NCI-H446 (cell line): Measurements from ENCODE around the gene PIPOX.
A peak's percentile ranks its signal among the peaks of the same experiment; 100 is the strongest.

Experiments used
- DNase-seq, 2 experiments: peaks; one replicate each; lab custom pipeline; 2025; lab: John Stamatoyannopoulos, UW

PIPOX gene, protein sequence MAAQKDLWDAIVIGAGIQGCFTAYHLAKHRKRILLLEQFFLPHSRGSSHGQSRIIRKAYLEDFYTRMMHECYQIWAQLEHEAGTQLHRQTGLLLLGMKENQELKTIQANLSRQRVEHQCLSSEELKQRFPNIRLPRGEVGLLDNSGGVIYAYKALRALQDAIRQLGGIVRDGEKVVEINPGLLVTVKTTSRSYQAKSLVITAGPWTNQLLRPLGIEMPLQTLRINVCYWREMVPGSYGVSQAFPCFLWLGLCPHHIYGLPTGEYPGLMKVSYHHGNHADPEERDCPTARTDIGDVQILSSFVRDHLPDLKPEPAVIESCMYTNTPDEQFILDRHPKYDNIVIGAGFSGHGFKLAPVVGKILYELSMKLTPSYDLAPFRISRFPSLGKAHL

GRCh38 chr17:29042679-29043538 lies at the start of gene PIPOX:
Gene PIPOX, plus strand, starts transcription at chr17:29043141. Its CDS starts 85 bp downstream, at chr17:29043226.
- DNase-seq: peak in 1 of 2 experiments; percentile 66

DNA sequence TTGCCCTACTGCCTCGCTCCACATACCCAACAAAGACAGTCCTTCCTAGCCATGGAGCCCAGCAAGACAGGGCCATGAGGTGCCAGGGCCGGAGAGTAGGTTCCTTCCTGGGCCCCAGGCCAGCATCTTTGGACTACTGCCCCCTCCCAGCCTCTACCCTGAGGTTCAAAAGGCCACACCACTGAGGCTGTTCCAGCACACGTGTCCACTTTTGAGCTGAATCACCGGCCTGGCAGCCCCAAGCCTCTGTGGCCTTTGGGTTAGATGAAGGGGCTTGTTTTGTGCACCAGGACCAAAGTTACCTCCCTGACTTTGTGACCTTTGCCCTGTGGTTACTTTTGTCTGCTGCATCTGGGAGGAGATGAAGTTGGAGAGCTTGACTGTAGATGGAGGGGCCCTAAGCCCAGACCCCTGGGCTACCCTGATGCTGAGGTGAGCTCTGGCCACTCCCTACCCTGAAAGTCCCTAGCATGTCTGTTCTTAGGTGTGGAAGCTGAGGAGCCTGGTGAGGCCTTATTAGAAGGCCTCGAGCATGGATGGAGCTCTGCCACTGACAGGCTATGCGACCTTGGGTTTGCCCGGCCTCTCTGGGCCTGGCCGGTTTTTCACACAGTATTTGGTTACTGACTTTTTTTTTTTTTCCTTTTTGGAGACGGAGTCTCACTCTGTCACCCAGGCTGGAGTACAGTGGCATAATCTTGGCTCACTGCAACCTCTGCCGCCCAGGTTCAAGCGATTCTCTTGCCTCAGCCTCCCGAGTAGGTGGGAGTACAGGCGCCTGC lies 49.1 kb upstream of the PIPOX start:
- DNase-seq: no peak

GRCh38 chr17:28996554-28997096 lies 46.3 kb upstream of the PIPOX start:
- DNase-seq: no peak

- DNase-seq: peak in 1 of 2 experiments; percentile 73
Observed at GRCh38 chr17:28997806-28998205, 45.1 kb upstream of the PIPOX start.

DNA sequence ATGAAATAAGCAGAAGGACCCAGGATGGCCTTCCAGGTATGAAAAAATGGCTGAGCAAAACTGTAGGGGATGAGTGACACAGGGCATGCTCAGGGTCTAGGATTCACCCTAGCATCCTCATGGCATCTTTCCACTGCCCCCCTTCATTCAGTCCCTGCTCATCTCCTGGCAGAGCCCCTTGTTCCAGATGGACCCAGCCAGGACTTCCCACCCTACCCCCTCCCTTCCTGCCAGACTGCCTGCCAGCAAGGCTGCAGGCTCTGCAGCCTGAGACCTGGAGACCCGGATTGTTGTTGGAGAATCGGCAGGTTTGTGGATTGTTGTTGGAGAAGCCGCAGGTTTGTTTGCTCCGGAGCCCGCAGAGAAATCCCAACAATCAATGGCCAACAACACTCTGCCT lies 43.7 kb upstream of the PIPOX start:
- DNase-seq: peak in 1 of 2 experiments; percentile 56

DNA sequence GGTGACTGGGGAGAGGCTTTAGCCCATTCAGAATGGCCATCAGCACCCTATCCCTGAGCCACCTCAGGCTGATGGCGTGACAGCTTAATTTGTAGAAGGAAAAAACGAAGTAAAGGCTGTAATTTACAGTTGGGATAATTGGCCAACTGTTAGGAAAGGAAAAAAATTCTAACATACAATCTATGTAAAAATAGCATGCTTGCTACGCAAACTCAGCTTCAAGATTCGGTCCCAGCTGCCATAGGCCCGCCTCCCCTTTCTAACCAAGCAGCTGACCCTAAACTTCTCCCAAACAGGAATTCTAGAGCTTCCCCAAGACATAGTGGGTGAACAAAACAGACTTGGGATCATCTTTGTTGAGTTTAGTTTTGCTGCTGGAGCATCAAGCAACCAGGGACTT lies 42.0 kb upstream of the PIPOX start:
- no peak for DNase-seq

DNA sequence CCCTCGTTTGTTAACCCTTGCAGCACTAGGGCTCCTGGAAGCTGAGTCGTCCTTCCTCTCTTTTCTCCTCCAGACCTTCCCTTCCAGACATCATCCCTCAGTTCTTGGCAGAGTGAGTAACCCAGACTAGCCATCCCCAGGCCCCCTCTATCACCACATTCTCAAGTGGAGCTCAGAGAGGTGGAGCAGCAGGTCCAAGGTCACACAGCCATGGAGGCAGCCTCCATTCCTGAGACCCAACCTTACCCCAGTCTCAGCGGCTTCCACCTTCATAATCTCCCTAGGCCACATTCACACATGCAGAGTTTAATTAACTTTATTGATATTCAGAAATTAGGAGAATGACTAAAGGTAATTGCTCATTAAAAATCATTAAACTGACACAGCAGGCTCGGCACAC lies 40.1 kb upstream of the PIPOX start:
- DNase-seq: no peak

DNA sequence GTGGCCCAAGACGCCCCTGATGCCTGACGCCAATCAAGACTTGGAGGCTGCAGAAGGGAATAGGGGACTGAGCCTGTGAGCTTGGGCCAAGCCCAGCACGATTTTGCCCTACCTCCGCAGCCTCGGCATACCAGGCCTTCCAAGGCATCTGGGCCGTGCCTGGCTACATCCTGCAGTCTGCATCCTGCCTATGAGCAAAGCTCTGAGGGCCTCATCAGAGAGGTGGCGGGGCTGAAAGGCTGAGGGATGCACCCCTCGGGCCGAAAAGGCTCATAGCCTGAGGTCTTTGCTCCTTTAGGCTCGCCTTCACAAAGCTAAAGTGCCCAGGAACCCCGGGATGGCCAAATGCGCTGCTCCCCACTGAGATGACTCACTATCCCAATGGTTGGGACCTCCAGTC lies 39.7 kb upstream of the PIPOX start:
- DNase-seq: no peak

- no peak for DNase-seq
Observed at GRCh38 chr17:29004081-29004692, 38.8 kb upstream of the PIPOX start.

DNA sequence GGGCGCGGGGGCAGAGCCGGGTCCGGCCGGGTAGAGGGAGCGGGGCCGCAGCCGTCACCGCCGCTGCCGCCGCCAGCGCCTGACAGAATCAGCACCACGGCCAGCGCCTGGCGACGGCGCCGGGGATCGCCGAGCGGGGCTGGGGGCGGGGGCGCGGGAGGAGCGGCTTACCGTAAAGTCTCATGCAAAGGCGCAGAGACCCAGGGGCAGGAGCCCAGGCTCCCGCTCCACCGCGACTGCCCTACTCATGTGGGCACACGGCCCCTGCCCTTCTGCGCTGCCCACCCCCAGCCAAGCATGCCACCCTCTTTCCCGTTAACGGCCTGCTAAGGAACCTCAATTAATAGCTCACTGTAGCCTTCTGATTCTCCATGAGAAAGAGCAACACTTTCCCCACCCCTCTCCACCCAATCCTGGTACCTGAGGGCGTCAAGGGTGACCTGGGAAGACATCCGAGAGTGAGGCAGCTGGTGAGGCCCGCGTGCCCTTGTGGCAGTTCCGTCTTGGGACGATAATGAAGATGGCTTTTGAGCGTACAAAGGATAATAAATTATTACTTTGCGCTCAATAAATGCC lies 36.9 kb upstream of the PIPOX start, which contains the start of gene SEZ6:
Gene SEZ6, minus strand, starts transcription at position 98 of the 576 bp plus-strand sequence. CDS start 164 bp downstream, outside the sequence.
- DNase-seq: peak in 1 of 2 experiments; percentile 69

DNA sequence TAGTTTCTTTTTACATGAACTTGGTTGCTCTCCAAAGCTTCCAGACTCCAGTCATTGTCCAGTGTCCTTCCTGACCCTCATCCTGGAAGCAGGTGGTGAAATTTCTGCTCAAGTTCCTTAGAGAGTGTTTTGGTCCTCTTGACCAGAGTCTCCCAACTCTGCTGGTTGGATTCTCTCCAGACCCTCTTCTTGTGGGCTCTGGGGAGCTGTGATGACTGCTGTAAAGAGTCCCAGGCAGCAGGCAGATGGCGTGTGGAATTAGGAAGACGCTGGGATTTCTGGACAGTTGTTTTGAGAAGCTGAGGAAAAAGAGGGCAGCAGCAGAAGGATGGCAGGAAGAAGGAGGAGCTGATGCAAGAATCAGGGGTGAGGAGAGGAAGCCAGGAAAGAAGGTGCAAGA lies 35.5 kb upstream of the PIPOX start:
- peak in 1 of 2 experiments; percentile 38 for DNase-seq

GRCh38 chr17:29007860-29008455 lies 35.0 kb upstream of the PIPOX start:
- peak in 1 of 2 experiments; percentile 39 for DNase-seq

- DNase-seq: no peak
Observed at GRCh38 chr17:29008591-29008990, 34.4 kb upstream of the PIPOX start.

- DNase-seq: no peak
Observed at GRCh38 chr17:29010129-29010528, 32.8 kb upstream of the PIPOX start.

GRCh38 chr17:29010586-29010985 lies 32.4 kb upstream of the PIPOX start:
- no peak for DNase-seq

- DNase-seq: no peak
Observed at GRCh38 chr17:29012535-29012934, 30.4 kb upstream of the PIPOX start.

DNA sequence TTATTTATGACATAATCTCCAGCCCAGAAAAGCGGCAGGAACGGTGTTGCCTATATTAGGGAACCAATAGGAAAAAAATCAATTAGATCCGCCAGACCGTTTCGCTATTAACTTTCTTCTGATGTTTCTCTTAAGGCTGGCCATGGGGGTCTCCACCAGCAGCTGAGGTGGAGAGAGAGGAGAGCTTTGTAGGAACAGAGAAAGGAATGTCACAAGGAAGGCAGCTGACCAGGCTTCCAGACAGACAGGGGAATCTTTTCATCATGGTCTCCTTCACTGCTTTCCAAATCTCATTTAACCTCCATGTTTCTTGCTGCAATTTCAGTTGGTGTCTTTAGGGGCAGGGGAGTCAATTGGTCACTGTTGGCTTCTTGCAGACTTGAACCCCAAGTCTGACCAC lies 28.2 kb upstream of the PIPOX start:
- no peak for DNase-seq

- no peak for DNase-seq
Observed at GRCh38 chr17:29016345-29017210, 26.4 kb upstream of the PIPOX start.

- DNase-seq: no peak
Observed at GRCh38 chr17:29018788-29019474, 24.0 kb upstream of the PIPOX start.
